Left renal pelvis (tissue), 4 donors: ENCODE results near the gene GID4. TPM values are rescaled to one million over a fixed set of nuclear protein-coding genes. Genes with fewer than 3 reads are reported as not detected.
A peak's percentile ranks its signal among the peaks of the same experiment; 100 is the strongest.

Experiments used
- DNase-seq, 4 donors: peaks; one replicate each; pipeline ENCODE4 v3.0.0-alpha.2; 2013; ENCODE audit warnings: low read depth in 4 of 4, low spot score in 3 of 4
- polyA plus RNA-seq, 4 donors: library from polyadenylated mRNA; unstranded; fragments of 120-200 nt; gene quantifications; one replicate each; pipeline ENCODE4 v1.2.1, GENCODE V29; 2013; ENCODE audit not compliant: insufficient read length in 4 of 4

Gene GID4
- polyA plus RNA-seq, 4 donors = 13.3 to 16.2 (median 14.5) TPM

DNA sequence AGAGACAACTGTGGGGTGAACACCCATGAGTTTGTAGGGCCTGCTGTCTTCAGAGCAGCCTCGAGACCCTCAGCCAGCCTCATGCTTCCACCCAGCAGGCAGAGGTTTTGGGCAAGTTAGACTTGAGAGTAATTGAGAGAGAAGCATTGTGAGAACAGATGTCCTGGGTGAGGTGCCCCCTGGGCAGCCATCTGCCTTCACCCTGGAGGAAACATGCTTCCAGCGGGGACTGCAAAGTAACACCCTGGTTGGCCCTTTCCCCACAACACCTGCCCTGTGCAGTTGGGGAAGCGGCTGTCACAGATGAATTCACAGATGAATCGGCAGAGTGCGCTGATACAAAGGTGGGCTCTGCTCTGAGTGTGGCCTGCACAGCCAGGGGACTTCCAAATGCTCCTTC, 23.6 kb upstream of the GID4 start:
- no peak for DNase-seq

- no peak for DNase-seq
These were observed 22.8 kb upstream of the GID4 start for GRCh38 chr17:18016426-18016825.

- DNase-seq = no peak
These were observed 21.2 kb upstream of the GID4 start for GRCh38 chr17:18017958-18018357.

GRCh38 chr17:18018411-18018921, 20.7 kb upstream of the GID4 start:
- no peak for DNase-seq

DNA sequence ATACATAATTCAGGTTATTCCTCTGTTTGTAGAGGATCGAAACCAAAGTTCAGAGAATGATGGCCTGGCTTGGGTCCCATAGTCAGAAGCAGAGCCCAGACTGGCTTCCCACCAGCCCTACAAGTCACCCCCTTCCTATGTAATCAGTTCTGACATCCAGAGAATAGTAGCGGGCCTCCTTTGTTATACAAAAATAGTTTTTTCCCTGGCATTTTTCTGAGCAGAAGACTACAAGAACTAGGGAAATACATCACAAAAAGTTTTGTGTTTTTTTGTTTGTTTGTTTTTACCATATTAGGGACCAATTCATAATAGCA, 19.4 kb upstream of the GID4 start:
- no peak for DNase-seq

DNA sequence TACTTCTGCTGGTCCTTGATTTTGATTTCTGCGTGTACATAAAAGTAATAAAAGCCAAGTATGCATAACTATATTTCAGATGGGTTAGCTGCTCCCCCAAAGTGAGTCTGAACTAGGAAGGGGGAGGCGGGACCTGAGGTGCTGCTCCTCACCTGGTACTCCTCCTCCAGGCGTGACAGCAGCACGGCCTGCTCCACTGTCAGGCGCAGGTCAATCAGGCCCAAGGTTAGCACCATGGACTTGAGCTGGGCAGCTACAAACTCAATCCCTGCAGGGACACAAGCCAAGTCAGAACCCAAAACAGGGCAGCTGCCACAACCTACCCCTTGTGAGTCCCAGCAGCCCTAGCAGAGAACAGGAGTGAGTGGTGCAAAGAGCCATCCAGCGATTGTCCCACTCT, 18.2 kb upstream of the GID4 start:
- no peak for DNase-seq

GRCh38 chr17:18021372-18021771, 17.8 kb upstream of the GID4 start:
- no peak for DNase-seq

DNA sequence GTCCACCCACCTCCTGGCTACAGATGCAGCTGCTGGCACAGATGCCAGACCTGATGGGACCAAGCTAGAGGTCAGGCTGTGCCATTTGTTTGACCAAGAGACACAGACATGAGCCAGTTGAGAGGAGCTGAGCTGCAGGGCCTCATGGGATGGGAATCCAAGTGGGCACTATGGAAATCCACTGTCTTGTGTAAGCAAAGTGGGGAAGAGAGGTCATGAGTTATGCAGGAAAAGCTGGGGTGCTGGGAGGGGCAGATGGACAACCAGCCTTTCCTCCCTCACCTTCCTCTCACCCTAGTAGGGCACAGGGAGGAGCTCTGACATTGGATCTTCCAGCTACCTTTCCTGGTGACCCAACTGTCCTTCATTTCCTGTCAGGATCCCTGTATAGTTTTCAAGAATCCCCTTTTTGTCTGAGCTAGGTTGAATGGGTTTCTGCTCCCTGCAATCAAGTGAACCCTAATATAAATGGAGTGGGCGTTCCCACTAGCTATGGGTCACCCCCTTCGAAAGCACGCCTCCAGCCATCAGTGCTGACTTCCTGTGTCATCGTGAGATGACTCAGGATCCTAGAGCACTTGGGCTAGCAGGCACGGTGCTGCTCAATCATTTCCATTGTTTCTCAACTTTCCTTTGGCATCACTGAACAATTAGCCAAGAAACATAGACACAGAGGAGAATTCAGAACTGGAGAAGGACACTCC, 13.8 kb upstream of the GID4 start:
- DNase-seq = no peak

DNA sequence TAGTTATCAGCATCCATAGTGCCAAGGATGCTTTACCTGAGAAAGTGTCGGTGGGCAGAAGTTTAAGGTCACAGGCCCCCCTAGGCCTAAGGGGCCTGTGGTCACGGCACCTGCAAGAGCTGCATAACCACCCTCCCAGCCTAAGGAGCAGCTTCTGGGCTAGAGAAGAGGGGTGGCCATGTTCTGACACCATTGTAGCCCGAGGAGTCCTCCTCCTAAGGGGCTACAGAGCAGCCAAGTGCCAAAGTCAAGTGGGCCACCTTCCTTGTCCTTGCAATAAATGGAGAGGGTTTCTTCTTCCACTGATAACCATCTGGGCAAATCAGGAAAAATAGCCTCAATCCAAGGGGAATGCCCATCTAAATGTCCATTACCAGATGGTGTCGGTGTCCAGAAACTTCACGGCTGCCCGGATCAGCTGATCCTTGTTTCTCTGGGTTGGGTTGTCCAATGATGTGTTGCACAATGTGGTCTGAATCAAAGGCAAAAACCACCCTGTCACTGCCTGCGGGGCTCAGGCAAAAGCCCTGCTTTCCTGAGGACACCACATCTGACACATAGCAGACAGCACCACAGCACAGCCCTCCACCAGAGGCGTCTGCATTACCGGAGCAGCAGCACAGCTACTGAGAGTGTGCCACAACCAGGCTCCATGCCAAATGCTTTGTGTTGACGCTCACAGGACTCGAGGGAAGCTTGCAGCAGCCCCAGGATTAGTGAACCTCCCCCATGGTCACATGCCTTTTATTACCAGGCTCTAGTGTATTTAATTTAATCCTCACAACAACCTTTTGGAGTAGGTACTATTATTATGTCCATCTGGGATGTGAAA, 13.0 kb upstream of the GID4 start:
- no peak for DNase-seq

GRCh38 chr17:18027280-18027679, 11.9 kb upstream of the GID4 start:
- no peak for DNase-seq

DNA sequence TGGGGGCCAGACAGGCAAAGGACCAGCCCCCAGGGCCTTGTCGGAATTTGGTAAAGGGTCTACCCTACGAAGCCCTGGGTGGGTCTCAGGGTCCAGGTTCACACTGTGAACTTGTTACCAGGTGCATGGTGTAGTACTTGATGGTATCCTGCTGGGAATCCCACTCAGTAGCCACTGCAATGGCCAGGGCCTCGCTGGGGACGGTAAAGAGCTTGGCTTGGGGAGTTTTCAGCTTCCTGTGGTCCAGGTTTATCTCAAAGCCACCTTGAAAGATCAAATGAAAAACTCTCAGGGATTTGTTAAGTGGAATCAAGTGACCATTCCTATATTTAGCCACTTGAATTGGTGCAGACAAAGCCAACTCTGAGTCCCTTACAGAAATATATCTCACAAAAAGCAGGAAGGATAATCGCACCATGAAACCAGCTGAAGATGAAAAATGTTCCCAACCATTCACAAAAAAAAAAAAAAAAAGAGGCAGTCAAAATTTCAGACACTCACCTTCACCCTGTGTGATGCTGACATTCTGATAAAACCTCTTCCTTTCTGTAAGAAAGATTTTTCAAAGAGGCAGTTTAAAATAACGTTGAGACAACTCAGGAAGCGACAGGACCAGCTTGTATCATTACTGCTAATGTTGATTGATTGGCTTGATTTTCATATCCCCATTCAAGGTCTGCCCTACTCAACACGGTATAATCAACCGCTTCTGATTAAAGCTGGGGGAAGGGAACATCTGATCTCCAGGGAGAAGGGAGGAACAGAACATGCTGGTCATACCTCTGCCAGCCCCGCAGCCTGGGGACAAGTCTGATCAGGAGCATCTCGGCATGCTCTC, 10.9 kb upstream of the GID4 start:
- DNase-seq = no peak

GRCh38 chr17:18028952-18029540, 10.2 kb upstream of the GID4 start:
- no peak for DNase-seq

- no peak for DNase-seq
These were observed 7.3 kb upstream of the GID4 start for GRCh38 chr17:18031955-18032354.

- peak; percentile 42 to 70 (median 57) for DNase-seq
These were observed 5.6 kb upstream of the GID4 start for GRCh38 chr17:18033442-18034099.

DNA sequence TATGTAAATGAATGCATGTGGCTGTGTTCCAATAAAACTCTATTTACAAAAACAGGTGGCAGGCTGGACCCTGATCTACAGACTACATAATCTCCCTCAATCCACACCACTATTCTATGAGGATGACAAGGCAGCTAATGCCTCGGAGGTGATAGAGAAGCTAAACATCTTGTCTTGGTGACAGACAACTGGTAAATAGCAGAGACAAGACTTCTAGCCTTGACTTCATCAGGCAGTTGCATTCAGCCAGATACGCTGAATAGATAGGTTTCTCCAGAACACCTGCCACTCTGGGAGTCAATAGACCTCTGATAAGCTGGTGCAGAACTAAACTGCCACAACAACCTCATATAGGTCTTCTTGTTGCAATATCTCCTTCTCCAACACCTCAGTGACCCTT, 3.5 kb upstream of the GID4 start:
- DNase-seq = no peak

DNA sequence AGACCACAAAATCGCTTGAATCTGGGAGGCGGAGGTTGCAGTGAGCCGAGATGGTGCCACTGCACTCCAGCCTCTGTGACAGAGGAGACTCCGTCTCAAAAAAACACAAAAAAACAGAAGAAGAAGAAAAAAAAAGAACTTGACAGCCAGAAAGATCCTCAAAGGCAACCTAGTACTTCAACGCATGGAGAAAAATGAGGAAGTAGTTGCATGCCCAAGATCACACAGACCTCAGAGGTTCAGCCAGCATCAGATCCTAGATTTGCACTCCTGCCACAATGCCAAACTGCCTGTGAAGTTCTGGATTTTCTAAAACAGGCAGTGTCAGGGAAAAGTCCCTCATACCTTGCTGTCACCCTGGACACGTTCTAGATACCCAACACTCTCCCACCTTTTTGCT, 1.7 kb upstream of the GID4 start:
- no peak for DNase-seq

- DNase-seq = no peak
These were observed 908 bp upstream of the GID4 start for GRCh38 chr17:18038149-18038850.

DNA sequence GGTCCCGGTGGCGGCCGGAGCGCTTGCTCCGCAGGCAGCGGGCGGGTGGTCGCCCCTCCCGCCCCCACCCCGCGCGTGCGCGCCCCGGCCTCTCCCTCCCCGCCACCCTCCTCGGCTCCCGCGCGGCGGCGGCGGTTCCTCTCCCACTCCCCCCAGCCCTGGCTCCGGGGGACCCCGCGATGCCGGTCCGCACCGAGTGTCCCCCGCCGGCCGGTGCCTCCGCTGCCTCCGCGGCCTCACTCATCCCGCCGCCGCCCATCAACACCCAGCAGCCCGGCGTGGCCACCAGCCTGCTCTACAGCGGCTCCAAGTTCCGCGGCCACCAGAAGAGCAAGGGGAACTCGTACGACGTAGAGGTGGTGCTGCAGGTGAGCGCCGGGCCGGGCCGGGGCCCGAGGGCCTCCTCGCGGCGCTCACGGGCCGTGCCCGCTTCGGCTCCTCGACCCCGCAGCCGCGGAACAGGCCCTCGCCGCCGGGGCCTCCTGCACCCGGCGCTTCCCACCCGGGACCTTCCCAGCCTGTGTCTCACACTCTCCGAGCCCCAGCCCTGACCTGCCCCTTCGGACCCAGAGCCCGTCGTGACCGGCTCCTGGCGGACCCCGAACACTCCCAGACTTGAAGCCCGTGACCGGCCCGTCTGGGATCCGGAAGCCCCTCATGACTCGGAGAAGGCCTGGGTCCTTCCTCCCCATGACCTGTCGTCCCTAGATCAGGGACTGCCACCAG, 490 bp downstream of the GID4 start:
- no peak for DNase-seq

- no peak for DNase-seq
These were observed 1.2 kb downstream of the GID4 start for GRCh38 chr17:18040261-18040858.
